Sigmoid colon (tissue), 4 donors: Measurements from ENCODE around the gene ZNF594.

Source experiments
- CTCF ChIP-seq, 4 experiments: fragments of 450-650 bp in 3 of 4; fragments of 200-600 bp in 1 of 4; IDR thresholded peaks; one replicate each; pipeline ENCODE4 v1.5.1; 2016 to 2019; ENCODE audit warnings: antibody characterized with exemption in 4 of 4, mild to moderate bottlenecking in 3 of 4, moderate library complexity in 2 of 4
- EP300 ChIP-seq, 4 donors: sonication (generic); formaldehyde crosslinking; IDR thresholded peaks; one replicate each; pipeline ENCODE4 v1.6.1; 2017; ENCODE audit warnings: antibody characterized with exemption in 4 of 4
- POLR2A ChIP-seq, 2 donors: fragments of 450-650 bp; IDR thresholded peaks; one replicate each; pipeline ENCODE4 v1.6.1; 2016; ENCODE audit warnings: antibody characterized with exemption in 2 of 2, mild to moderate bottlenecking in 2 of 2, moderate library complexity in 2 of 2
- POLR2AphosphoS5 ChIP-seq, 4 donors: sonication (generic); formaldehyde crosslinking; IDR thresholded peaks; one replicate each; pipeline ENCODE4 v1.6.1; 2017; ENCODE audit warnings: antibody characterized with exemption in 4 of 4

- TF ChIP-seq POLR2A (IDR thresholded peaks at IDR 0.05) (no peak), CTCF (IDR thresholded peaks at IDR 0.05) (no peak), POLR2AphosphoS5 (IDR thresholded peaks at IDR 0.05) (no peak), EP300 (IDR thresholded peaks at IDR 0.05) (no peak)
Measured at GRCh38 chr17:5210091-5210490, 18.4 kb upstream of the ZNF594 start.
